Endothelial cell of hepatic sinusoid (primary cell): ENCODE results near the gene ADGRG3.

Source experiments
- in situ Hi-C: cut with HindIII; loops from 2 replicates; pipeline ENCODE4 v1.10.0; 2017; ENCODE audit warnings: low sequenced_read_pairs

Gene ADGRG3

GRCh38 chr16:57679016-57679415, 10.9 kb downstream of the ADGRG3 start:
- in situ Hi-C loops: loop anchor here (10.0 kb wide), 1 partner anchor 306 kb away; no protein-coding TSS in a partner anchor

DNA sequence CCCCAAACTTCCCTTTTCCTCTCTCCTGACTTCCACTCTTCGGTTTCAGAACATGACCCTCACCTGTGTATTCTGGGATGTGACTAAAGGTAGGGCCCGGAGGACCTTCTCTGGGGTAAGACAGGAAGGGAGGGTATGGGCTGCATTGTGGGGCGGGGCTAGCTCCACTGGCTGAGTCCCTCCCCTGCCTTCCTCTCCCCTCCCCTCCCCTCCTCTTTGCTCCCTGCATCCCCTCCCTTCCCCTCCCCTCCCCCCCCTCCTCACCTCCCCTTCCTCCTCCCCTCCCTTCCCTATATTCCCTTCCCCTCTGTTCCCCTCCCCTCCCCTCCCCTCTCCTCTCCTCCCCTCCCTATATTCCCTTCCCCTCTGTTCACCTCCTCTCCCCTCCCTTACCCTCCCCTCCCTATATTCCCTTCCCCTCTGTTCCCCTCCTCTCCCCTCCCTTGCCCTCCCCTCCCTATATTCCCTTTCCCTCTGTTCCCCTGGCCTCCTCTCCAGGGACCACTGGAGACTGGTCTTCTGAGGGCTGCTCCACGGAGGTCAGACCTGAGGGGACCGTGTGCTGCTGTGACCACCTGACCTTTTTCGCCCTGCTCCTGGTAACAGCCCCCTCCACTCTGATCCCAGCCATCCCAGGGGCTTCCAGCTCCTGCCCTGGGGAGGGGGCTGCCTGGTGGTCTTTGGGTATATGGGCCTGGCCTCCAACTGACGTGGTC, 11.8 kb downstream of the ADGRG3 start:
- in situ Hi-C loops: loop anchor here (10.0 kb wide), 1 partner anchor 305 kb away; no protein-coding TSS in a partner anchor

DNA sequence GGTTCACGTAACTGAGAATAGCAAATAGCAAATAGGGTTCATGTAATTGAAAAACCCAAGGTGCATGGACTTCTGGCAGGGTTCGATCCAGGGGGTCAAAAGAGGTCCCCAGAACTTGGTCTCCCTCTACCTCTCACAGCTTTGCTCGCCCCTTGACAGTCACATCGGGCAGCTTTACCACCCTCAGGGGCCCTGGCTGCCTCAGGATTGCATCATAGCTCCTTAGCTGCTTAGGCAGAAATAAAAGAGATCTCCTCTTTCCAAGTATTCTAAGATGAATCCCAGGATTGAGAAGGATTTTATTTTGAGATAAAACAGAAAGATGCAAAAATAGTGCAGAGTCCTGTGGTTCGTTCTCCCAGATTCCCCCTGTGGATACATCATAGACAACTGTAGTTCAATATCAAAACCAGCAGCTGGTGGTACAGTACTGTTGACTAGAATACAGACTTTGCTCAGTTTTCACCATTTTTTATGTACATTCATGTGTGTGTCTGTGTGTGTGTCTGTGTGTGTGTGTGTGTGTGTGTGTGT, 12.8 kb downstream of the ADGRG3 start:
- in situ Hi-C loops: no loop called here

GRCh38 chr16:57681950-57682728, 14.0 kb downstream of the ADGRG3 start:
- in situ Hi-C loops: no loop called here

DNA sequence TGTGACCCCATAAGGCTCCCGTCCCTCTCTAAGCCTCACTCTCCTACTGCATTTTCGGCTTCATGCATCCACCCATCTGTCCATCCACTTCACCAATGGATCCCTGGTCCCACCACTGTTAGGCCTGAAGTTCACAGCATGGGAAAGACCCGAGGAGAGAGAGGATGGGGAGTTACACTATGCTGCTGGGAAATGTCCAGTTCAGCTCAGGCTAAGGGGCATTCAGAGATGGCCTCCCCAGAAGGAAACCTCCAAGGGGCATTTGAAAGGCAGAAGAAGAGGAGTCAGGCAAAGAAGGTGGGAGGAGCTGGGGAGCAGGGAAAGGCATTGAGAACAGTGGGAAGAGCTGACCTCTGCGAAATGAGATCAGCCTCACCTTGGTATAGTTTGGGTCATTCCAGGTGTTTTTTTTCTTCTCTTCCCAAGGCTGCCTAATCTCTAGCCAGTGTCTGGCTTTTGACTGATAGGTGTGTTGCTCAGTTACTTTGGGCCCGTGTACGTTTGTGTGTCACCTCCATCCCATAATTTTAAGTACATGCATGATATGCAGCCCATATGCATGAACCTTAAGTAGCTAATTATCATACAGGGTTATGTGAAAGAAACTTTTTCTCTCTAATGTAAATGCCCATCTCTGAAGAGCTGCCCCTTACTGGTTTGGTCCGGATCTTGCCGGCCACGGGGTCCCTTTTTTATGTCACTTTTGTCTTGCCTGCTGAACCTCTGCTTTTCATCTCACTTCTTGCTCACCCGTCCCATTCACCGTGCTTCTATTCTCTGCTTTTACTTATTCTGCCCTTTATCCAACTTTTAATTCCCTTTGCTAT, 14.9 kb downstream of the ADGRG3 start:
- in situ Hi-C loops: no loop called here

DNA sequence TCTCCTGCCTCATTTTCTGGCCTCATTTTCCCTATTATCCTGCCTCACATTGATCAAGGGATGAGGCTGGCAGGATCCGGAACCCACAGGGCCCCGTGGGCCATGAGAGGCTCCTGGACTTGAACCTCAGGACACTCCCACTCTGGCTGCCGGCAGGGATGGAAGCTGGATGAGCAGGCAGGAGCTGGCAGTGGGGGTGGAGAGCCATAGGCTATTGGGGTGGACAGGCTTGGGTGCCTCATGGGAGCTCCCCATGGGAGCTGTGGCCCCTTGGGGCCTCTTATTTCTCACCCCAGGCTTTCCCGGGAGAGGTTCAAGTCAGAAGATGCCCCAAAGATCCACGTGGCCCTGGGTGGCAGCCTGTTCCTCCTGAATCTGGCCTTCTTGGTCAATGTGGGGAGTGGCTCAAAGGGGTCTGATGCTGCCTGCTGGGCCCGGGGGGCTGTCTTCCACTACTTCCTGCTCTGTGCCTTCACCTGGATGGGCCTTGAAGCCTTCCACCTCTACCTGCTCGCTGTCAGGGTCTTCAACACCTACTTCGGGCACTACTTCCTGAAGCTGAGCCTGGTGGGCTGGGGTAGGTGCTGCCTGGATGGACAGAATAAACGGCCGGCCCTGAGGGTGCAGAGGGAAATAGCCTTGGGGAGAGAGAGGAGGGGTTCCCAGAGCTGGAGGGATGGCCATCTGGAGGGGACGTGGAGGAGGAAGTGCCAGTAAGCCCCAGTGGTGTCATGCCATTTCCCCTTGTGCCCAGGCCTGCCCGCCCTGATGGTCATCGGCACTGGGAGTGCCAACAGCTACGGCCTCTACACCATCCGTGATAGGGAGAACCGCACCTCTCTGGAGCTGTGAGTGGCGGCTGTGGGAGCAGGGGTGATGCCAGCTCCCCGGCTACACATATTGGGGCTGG, 15.8 kb downstream of the ADGRG3 start:
- in situ Hi-C loops: no loop called here

- in situ Hi-C loops: loop anchor here (5.0 kb wide), 2 partner anchors 37 to 107 kb away; no protein-coding TSS in a partner anchor
These were observed 16.7 kb downstream of the ADGRG3 start for GRCh38 chr16:57684626-57685358.

DNA sequence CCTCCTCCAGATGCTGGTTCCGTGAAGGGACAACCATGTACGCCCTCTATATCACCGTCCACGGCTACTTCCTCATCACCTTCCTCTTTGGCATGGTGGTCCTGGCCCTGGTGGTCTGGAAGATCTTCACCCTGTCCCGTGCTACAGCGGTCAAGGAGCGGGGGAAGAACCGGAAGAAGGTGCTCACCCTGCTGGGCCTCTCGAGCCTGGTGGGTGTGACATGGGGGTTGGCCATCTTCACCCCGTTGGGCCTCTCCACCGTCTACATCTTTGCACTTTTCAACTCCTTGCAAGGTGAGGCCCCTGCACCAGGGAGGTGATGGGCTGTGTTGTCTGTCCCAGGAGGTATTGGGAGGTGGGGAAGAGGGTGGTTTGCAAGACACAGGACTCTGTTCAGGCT, 17.5 kb downstream of the ADGRG3 start:
- in situ Hi-C loops: loop anchor here (5.0 kb wide), 2 partner anchors 38 to 108 kb away; no protein-coding TSS in a partner anchor

- in situ Hi-C loops: loop anchor here (5.0 kb wide), 2 partner anchors 39 to 109 kb away; no protein-coding TSS in a partner anchor
These were observed 18.5 kb downstream of the ADGRG3 start for GRCh38 chr16:57686577-57686976.

GRCh38 chr16:57687363-57687929, 19.3 kb downstream of the ADGRG3 start:
- in situ Hi-C loops: loop anchor here (5.0 kb wide), 2 partner anchors 40 to 110 kb away; no protein-coding TSS in a partner anchor

DNA sequence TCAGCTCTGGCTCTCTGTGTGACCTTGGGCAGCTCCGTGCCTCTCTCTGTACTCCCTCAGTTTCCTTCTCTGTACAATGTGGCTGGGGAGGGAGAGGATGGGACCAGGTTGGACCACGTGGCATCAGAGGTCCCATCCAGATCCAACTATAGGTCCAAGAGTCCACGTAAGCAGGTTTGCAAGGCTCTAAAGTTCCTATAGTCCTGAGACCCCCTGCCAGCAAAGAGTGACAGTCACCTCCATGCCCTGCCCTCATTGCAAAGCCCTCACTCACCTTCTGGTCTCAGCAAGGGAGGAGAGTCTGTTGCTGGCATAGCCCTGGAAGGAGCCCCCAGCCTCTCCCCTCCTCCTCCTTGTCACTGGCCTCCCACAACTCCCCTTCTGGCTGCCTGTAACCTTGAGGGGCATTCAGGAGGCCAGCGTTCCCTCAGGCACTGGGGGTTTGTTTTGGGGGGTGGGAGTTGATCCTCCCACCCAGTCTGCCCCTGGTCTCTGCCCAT, 20.4 kb downstream of the ADGRG3 start:
- in situ Hi-C loops: loop anchor here (5.0 kb wide), 2 partner anchors 41 to 111 kb away; no protein-coding TSS in a partner anchor

- in situ Hi-C loops: loop anchor here (5.0 kb wide), 2 partner anchors 42 to 112 kb away; no protein-coding TSS in a partner anchor
These were observed 21.1 kb downstream of the ADGRG3 start for GRCh38 chr16:57688987-57689761.

DNA sequence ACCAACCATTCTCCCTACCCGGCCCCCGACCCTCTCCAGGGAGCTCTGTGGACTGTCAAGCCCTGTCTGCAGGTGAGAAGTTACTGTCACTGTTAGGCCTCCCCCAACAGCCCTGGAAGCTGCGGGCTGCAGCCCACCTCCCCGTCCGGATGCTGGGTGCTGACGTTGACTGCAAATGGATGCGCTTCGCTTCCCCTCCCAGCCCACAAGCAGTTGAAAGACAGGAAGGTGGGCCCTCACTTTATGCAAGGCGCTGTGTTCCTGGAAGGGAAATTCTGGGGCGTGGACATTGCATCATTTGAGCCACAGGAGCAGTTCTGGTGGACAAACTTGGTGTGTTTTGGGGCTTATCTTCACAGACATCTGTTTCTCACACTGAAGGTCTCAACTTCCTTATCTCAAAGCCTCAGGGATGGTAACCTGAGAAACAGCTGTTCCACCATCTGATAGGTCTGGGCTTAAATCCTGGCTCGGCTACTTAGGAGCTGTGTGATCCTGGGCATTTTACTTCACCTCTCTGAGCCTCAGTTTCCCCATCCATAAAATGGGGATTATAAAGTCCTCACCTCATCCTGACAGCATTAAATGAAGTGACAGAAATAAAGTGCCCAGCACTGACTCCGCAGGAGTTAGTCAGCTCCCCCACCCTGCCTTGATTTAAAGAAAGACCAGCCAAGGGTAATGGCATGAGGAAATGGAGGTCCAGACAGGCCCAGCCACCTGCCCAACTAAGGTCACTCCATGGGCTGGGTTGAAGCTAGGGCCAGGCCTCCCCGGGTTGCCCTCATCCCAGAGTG, 21.9 kb downstream of the ADGRG3 start:
- in situ Hi-C loops: loop anchor here (5.0 kb wide), 2 partner anchors 43 to 113 kb away; no protein-coding TSS in a partner anchor

DNA sequence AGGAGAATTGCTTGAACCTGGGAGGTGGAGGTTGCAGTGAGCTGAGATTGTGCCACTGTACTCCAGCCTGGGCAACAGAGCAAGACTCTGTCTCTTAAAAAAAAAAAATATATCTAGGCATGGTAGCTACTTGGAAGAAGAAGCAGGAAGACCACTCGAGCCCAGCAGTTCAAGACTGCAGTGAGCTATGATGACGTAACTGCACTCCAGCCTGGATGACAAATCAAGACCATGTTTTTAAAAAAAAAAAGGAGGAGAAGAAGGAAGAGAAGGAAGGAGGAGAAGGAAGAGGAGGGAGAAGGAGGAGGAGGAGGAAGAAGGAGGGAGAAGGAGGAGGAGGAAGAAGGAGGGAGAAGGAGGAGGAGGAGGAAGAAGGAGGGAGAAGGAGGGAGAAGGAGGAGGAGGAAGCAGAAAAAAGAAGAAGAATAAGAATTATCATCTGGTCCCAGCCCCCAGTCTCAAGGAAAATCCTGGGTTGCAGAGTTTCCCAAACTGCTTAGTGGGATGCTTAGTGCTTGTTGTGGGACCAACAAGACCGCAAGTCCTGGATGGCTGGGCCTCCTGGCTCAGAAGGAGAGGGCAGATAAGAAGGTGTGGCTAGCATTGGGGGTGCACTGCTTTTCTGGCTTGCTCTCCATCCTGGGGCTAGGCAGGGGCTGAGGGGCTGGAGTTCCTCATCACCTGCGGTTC, 22.8 kb downstream of the ADGRG3 start:
- in situ Hi-C loops: no loop called here

DNA sequence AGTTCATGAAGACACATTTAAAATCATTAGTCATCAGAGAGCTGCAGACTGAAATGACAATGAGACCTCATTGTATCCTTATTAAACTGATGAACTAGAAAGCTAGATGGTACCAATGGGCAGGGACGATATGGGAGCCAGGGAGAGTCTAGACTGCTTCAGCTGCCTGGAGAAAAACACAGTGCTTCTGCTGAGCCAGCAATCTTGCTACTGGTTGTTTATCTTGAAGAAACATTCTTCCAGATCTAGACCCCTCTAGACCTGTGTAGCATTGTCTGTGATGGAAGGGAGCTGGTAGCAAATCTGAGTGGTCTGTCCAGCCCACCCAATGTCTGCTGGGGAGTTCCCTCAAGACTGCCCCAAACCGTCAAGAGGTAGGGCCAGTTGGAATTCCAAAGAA, 24.5 kb downstream of the ADGRG3 start:
- in situ Hi-C loops: no loop called here

DNA sequence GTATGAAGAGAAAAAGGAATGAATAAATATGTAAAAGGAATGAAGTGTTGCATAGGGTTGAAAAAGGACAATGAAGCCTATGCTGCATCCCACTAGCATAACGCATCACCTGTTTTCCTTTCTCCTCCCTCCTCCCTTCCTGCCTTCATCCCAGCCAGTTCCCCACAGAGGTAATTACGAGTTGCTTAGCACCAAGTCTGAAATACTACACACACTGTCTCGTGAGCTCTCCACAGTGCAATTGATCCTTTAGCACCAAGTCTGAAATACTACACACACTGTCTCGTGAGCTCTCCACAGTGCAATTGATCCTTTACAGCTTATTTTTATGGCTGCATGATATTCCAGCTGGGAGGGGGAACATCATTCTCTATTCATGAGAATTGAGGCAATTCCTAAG, 25.4 kb downstream of the ADGRG3 start:
- in situ Hi-C loops: no loop called here
